GM19395 (cell line): ENCODE data around the gene GALNT11.
"Not testable (repeated sequence)": the region's sequence is repeated elsewhere in the genome, so short reads cannot be mapped to it uniquely, and the experiment has no call there.

Experiments
- ATAC-seq: cut with Tn5 transposase; IDR thresholded peaks from one replicate; pipeline ENCODE4 v1.9.1; 2021; ENCODE audit warnings: mild to moderate bottlenecking, moderate library complexity; ENCODE audit not compliant: unreplicated experiment

The GALNT11 gene

GRCh38 chr7:152025077-152025936, at the start of gene GALNT11:
Gene GALNT11, plus strand, starts transcription at chr7:152025674. Its CDS starts 68,554 bp downstream, at chr7:152094228.
- peak; percentile 95 for ATAC-seq

GRCh38 chr7:151978616-151979015, 46.9 kb upstream of the GALNT11 start:
- no peak for ATAC-seq

GRCh38 chr7:151981223-151981622, 44.3 kb upstream of the GALNT11 start:
- ATAC-seq = no peak

- ATAC-seq = no peak
Observed at GRCh38 chr7:151982806-151983205, 42.7 kb upstream of the GALNT11 start.

- no peak for ATAC-seq
Observed at GRCh38 chr7:151984612-151985011, 40.9 kb upstream of the GALNT11 start.

- ATAC-seq = no peak
Observed at GRCh38 chr7:151987748-151988529, 37.5 kb upstream of the GALNT11 start.

- ATAC-seq = no peak
Observed at GRCh38 chr7:151992375-151992774, 33.1 kb upstream of the GALNT11 start.

- no peak for ATAC-seq
Observed at GRCh38 chr7:151993977-151994676, 31.3 kb upstream of the GALNT11 start.

GRCh38 chr7:151999424-152000090, 25.9 kb upstream of the GALNT11 start:
- no peak for ATAC-seq

GRCh38 chr7:152000191-152000590, 25.3 kb upstream of the GALNT11 start:
- no peak for ATAC-seq

- ATAC-seq = no peak
Observed at GRCh38 chr7:152006336-152006735, 19.1 kb upstream of the GALNT11 start.

- no peak for ATAC-seq
Observed at GRCh38 chr7:152011860-152012259, 13.6 kb upstream of the GALNT11 start.

GRCh38 chr7:152013230-152013629, 12.2 kb upstream of the GALNT11 start:
- no peak for ATAC-seq

- no peak for ATAC-seq
Observed at GRCh38 chr7:152013974-152014373, 11.5 kb upstream of the GALNT11 start.

GRCh38 chr7:152014722-152015121, 10.8 kb upstream of the GALNT11 start:
- ATAC-seq = no peak

GRCh38 chr7:152015600-152015999, 9.9 kb upstream of the GALNT11 start:
- ATAC-seq = no peak

- ATAC-seq = no peak
Observed at GRCh38 chr7:152016947-152017346, 8.5 kb upstream of the GALNT11 start.

GRCh38 chr7:152017683-152018082, 7.8 kb upstream of the GALNT11 start:
- ATAC-seq = not testable (repeated sequence)

GRCh38 chr7:152021740-152022139, 3.7 kb upstream of the GALNT11 start:
- ATAC-seq = not testable (repeated sequence)

GRCh38 chr7:152025937-152026890, 740 bp downstream of the GALNT11 start:
- no peak for ATAC-seq
